HCT116 (cell line): ENCODE data around the gene CLGN. TPM values are rescaled to one million over a fixed set of nuclear protein-coding genes. Genes with fewer than 3 reads are reported as not detected.

ENCODE experiments used
- ATAC-seq: fragments of 200-7000 bp; cut with Tn5 transposase; 2 replicates; pipeline ENCODE4 v1.9.1; 2020; ENCODE audit warnings: mild to moderate bottlenecking, moderate library complexity
- BruUV-seq: library from RNA; stranded (reverse); fragments of 400-500 nt; replicated peaks from 2 replicates; lab custom pipeline; 2021; lab: Mats Ljungman, UMichigan
- CTCF ChIA-PET: fragments of 300-600 bp; sonication (Branson Sonifier 250); formaldehyde crosslinking; loops from one replicate; lab custom pipeline; 2021; ENCODE audit warnings: antibody characterized with exemption; lab: Charles Lee
- POLR2A ChIA-PET: fragments of 300-600, 350-600 bp; sonication (Branson Sonifier 250); formaldehyde crosslinking; loops from one replicate; lab custom pipeline; 2021; ENCODE audit warnings: antibody characterized with exemption; lab: Charles Lee
- RAD21 ChIA-PET, 2 experiments: fragments of 300-600 bp; sonication (Branson Sonifier 250); formaldehyde crosslinking; loops; one replicate each; lab custom pipeline; 2023; ENCODE audit warnings: low total read pairs in 2 of 2; ENCODE audit not compliant: uncharacterized antibody in 2 of 2, unreplicated experiment in 2 of 2, low non-redundant PET in 1 of 2; lab: Charles Lee
- DNase-seq: peaks from one replicate; pipeline ENCODE4 v3.0.0-alpha.2; 2010; ENCODE audit warnings: low read depth, low spot score
- H2AFZ ChIP-seq: fragments of 200-600 bp; shearing (Covaris generic), sonication (generic); 2 replicates; pipeline ENCODE4 v1.6.1; 2017; ENCODE audit warnings: low read depth, mixed run types, mixed read lengths, antibody characterized with exemption, low read length; ENCODE audit not compliant: poor library complexity, severe bottlenecking
- H3K27ac ChIP-seq: 2 replicates; pipeline ENCODE4 v1.5.1; 2012; ENCODE audit warnings: low read depth, low read length
- H3K27me3 ChIP-seq: fragments of 200-600 bp; sonication (generic); 2 replicates; pipeline ENCODE4 v1.6.1; 2016; ENCODE audit warnings: mixed run types, low read length, mixed read lengths; ENCODE audit not compliant: insufficient read depth
- H3K36me3 ChIP-seq, 2 experiments: fragments of 200-500 bp in 1 of 2; fragments of 200-600 bp in 1 of 2; sonication (Bioruptor generic) in 1 of 2; sonication (generic) in 1 of 2; 2 replicates each; pipeline versions ENCODE4 v1.5.1 to v1.6.1; 2014 to 2016; ENCODE audit warnings: low read length in 2 of 2, inconsistent platforms in 1 of 2, mixed read lengths in 1 of 2, mixed run types in 1 of 2; ENCODE audit not compliant: insufficient read depth in 2 of 2, control insufficient read depth in 1 of 2
- H3K4me1 ChIP-seq, 2 experiments: fragments of 200-600 bp in 1 of 2; sonication (generic) in 1 of 2; 2 replicates each; pipeline versions ENCODE4 v1.5.1 to v1.6.1; 2012 to 2017; ENCODE audit warnings: low read length in 2 of 2, inconsistent platforms in 1 of 2, mild to moderate bottlenecking in 1 of 2, mixed read lengths in 1 of 2, mixed run types in 1 of 2, moderate library complexity in 1 of 2; ENCODE audit not compliant: insufficient read depth in 2 of 2, control insufficient read depth in 1 of 2
- H3K4me2 ChIP-seq: fragments of 200-600 bp; sonication (generic); 2 replicates; pipeline ENCODE4 v1.6.1; 2017; ENCODE audit warnings: mixed run types, low read length, mixed read lengths
- H3K4me3 ChIP-seq, 2 experiments: fragments of 200-600 bp in 1 of 2; sonication (generic) in 1 of 2; replicated peaks in 1 of 2; 2 replicates each; pipeline ENCODE4 v1.5.1; 2011 to 2016; ENCODE audit warnings: low read length in 2 of 2, control low read depth in 1 of 2, low read depth in 1 of 2, mild to moderate bottlenecking in 1 of 2, mixed read lengths in 1 of 2, mixed run types in 1 of 2
- H3K79me2 ChIP-seq: fragments of 200-600 bp; sonication (generic); 2 replicates; pipeline ENCODE4 v1.6.1; 2017; ENCODE audit warnings: mild to moderate bottlenecking, mixed run types, low read length, moderate library complexity, mixed read lengths; ENCODE audit not compliant: insufficient read depth
- H3K9ac ChIP-seq: fragments of 200-600 bp; sonication (generic); 2 replicates; pipeline ENCODE4 v1.6.1; 2016; ENCODE audit warnings: low read length, mixed read lengths
- H3K9me2 ChIP-seq: fragments of 200-600 bp; sonication (generic), shearing (Covaris generic); 2 replicates; pipeline ENCODE4 v1.6.1; 2017; ENCODE audit warnings: mixed run types, mild to moderate bottlenecking, moderate library complexity; ENCODE audit not compliant: insufficient read depth
- H3K9me3 ChIP-seq, 2 experiments: fragments of 200-500 bp in 1 of 2; fragments of 200-600 bp in 1 of 2; sonication (Bioruptor generic) in 1 of 2; sonication (generic) in 1 of 2; 2 replicates each; pipeline ENCODE4 v1.6.1; 2014 to 2017; ENCODE audit warnings: low read length in 2 of 2, mixed read lengths in 2 of 2, inconsistent platforms in 1 of 2, low read depth in 1 of 2, mild to moderate bottlenecking in 1 of 2, mixed run types in 1 of 2, moderate library complexity in 1 of 2; ENCODE audit not compliant: control insufficient read depth in 1 of 2, insufficient read depth in 1 of 2
- H4K20me1 ChIP-seq: fragments of 200-600 bp; sonication (generic), shearing (Covaris generic); 2 replicates; pipeline ENCODE4 v1.6.1; 2017; ENCODE audit warnings: mixed run types, mild to moderate bottlenecking, moderate library complexity; ENCODE audit not compliant: insufficient read depth
- CBX3 ChIP-seq: IDR thresholded peaks from 2 replicates; pipeline ENCODE4 v1.6.1; 2012; ENCODE audit warnings: low read depth
- CEBPB ChIP-seq: IDR thresholded peaks from 2 replicates; pipeline ENCODE4 v1.6.1; 2012; ENCODE audit warnings: low read depth
- EGR1 ChIP-seq: IDR thresholded peaks from 2 replicates; pipeline ENCODE4 v1.6.1; 2012; ENCODE audit warnings: low read depth
- ELF1 ChIP-seq: IDR thresholded peaks from 2 replicates; pipeline ENCODE4 v1.6.1; 2012; ENCODE audit warnings: low read depth, borderline replicate concordance
- EZH2 ChIP-seq: fragments of 200-600 bp; sonication (generic); IDR thresholded peaks from 2 replicates; pipeline ENCODE4 v1.6.1; 2017; ENCODE audit warnings: antibody characterized with exemption, mixed run types
- EZH2phosphoT487 ChIP-seq: fragments of 200-600 bp; IDR thresholded peaks from 2 replicates; pipeline ENCODE4 v1.6.1; 2018; ENCODE audit warnings: antibody characterized with exemption, borderline replicate concordance
- FOSL1 ChIP-seq: IDR thresholded peaks from 2 replicates; pipeline ENCODE4 v1.6.1; 2012; ENCODE audit warnings: low read depth
- JUND ChIP-seq: IDR thresholded peaks from 2 replicates; pipeline ENCODE4 v1.6.1; 2012
- MAX ChIP-seq: IDR thresholded peaks from 2 replicates; pipeline ENCODE4 v1.6.1; 2012
- POLR2A ChIP-seq: IDR thresholded peaks from 2 replicates; pipeline ENCODE4 v1.7.0; 2011; ENCODE audit warnings: borderline replicate concordance; ENCODE audit not compliant: insufficient read depth, insufficient read length; ENCODE audit errors: extremely low read depth
- POLR2AphosphoS5 ChIP-seq: IDR thresholded peaks from 2 replicates; pipeline ENCODE4 v1.6.1; 2011; ENCODE audit warnings: mild to moderate bottlenecking, low read depth, low read length, moderate library complexity
- REST ChIP-seq: IDR thresholded peaks from 2 replicates; pipeline ENCODE4 v1.6.1; 2012; ENCODE audit warnings: low read depth
- SIN3A ChIP-seq: IDR thresholded peaks from 2 replicates; pipeline ENCODE4 v1.6.1; 2012; ENCODE audit warnings: low read depth
- TCF7L2 ChIP-seq: IDR thresholded peaks from 2 replicates; pipeline ENCODE4 v1.7.0; 2011; ENCODE audit warnings: borderline replicate concordance, inconsistent platforms; ENCODE audit not compliant: insufficient read depth, insufficient read length; ENCODE audit errors: extremely low read depth
- ZBTB33 ChIP-seq: IDR thresholded peaks from 2 replicates; pipeline ENCODE4 v1.6.1; 2011; ENCODE audit warnings: mild to moderate bottlenecking, low read length, moderate library complexity; ENCODE audit not compliant: insufficient replicate concordance; ENCODE audit errors: extremely low read depth
- ZFX ChIP-seq: fragments of 450-650 bp; IDR thresholded peaks from 2 replicates; pipeline ENCODE4 v1.6.1; 2017
- intact Hi-C: fragments of 100-400 bp; cut with micrococcal nuclease; formaldehyde crosslinking; loops from 2 replicates; pipeline ENCODE4 v1.10.0; 2022
- total RNA-seq: library from RNA; stranded (reverse); gene quantifications from one replicate; pipeline ENCODE4 v1.2.1, GENCODE V29; 2021; ENCODE audit not compliant: unreplicated experiment

The CLGN gene
- total RNA-seq, 1 experiment from 2014 or later = 1.4 TPM

GRCh38 chr4:140466146-140466545, 38.7 kb upstream of the CLGN start:
- TF ChIP-seq REST (no peak), JUND (no peak), SIN3A (no peak), CEBPB (no peak), FOSL1 (no peak), POLR2A (no peak)
- DNase-seq (no peak), ATAC-seq (no peak)
- Histone ChIP-seq H3K4me2 (no peak overlapping the region), H3K4me3 (no peak overlapping the region), H3K27me3 (no peaks in the 10 kb centered on the region), H3K27ac (no peak overlapping the region), H3K79me2 (no peaks in the 10 kb centered on the region), H3K4me1 (no peaks in the 10 kb centered on the region), H4K20me1 (no peaks in the 10 kb centered on the region), H2AFZ (no peak overlapping the region), H3K9me2 (no peaks in the 10 kb centered on the region), H3K36me3 (no peaks in the 10 kb centered on the region), H3K9me3 (no peaks in the 10 kb centered on the region), H3K9ac (no peak overlapping the region)
- BruUV-seq = no TSS peak
- RAD21 ChIA-PET = no interaction called here
- intact Hi-C loops = no loop called here
- POLR2A ChIA-PET = no interaction called here
- CTCF ChIA-PET = no interaction called here

- RAD21 ChIA-PET = no interaction called here
- Histone ChIP-seq H3K36me3 (no peaks in the 10 kb centered on the region), H3K4me2 (no peak overlapping the region), H3K9me2 (no peaks in the 10 kb centered on the region), H3K9me3 (no peaks in the 10 kb centered on the region), H3K27ac (no peak overlapping the region), H4K20me1 (no peaks in the 10 kb centered on the region), H3K79me2 (no peaks in the 10 kb centered on the region), H3K27me3 (no peaks in the 10 kb centered on the region), H3K4me3 (no peak overlapping the region), H3K9ac (no peak overlapping the region), H2AFZ (no peak overlapping the region), H3K4me1 (no peaks in the 10 kb centered on the region)
- no TSS peak for BruUV-seq
- TF ChIP-seq POLR2A (no peak), ZFX (no peak), EGR1 (no peak), CEBPB (no peak), MAX (no peak), EZH2 (no peak), ZBTB33 (no peak), POLR2AphosphoS5 (no peak), ELF1 (no peak), EZH2phosphoT487 (no peak), CBX3 (no peak), JUND (no peak), TCF7L2 (no peak)
- intact Hi-C loops = no loop called here
- ATAC-seq (no peak), DNase-seq (no peak)
- POLR2A ChIA-PET = no interaction called here
- CTCF ChIA-PET = no interaction called here
Observed at GRCh38 chr4:140463614-140464013, 36.2 kb upstream of the CLGN start.
